ENCODE measurements around the gene CORO2B.

CORO2B gene

GRCh38 chr15:68572921-68573320, 5.9 kb upstream of the CORO2B start:
- DNase-seq, result no peak

- no peak for DNase-seq
Measured at GRCh38 chr15:68574046-68574445, 4.7 kb upstream of the CORO2B start.

- no peak for DNase-seq
Measured at GRCh38 chr15:68574629-68575028, 4.2 kb upstream of the CORO2B start.

GRCh38 chr15:68576235-68576892, 2.4 kb upstream of the CORO2B start:
- DNase-seq, result no peak

- peak; percentile 85 for DNase-seq
Measured at GRCh38 chr15:68578175-68578979, 416 bp upstream of the CORO2B start.

GRCh38 chr15:68580026-68580882, 1.5 kb downstream of the CORO2B start:
- no peak for DNase-seq

GRCh38 chr15:68580883-68581155, 2.0 kb downstream of the CORO2B start:
- DNase-seq, result no peak

GRCh38 chr15:68581725-68582124, 2.9 kb downstream of the CORO2B start:
- DNase-seq, result no peak

GRCh38 chr15:68582236-68582635, 3.4 kb downstream of the CORO2B start:
- DNase-seq, result no peak

GRCh38 chr15:68582864-68583263, 4.1 kb downstream of the CORO2B start:
- no peak for DNase-seq

- no peak for DNase-seq
Measured at GRCh38 chr15:68583321-68583720, 4.5 kb downstream of the CORO2B start.

- no peak for DNase-seq
Measured at GRCh38 chr15:68583936-68584755, 5.4 kb downstream of the CORO2B start.

- DNase-seq, result no peak
Measured at GRCh38 chr15:68584756-68585573, 6.2 kb downstream of the CORO2B start.

GRCh38 chr15:68585574-68586273, 6.9 kb downstream of the CORO2B start:
- no peak for DNase-seq

- DNase-seq, result no peak
Measured at GRCh38 chr15:68586274-68586961, 7.6 kb downstream of the CORO2B start.

GRCh38 chr15:68587769-68588385, 9.1 kb downstream of the CORO2B start:
- DNase-seq, result no peak

GRCh38 chr15:68589053-68589452, 10.3 kb downstream of the CORO2B start:
- DNase-seq, result no peak

- no peak for DNase-seq
Measured at GRCh38 chr15:68589783-68590710, 11.3 kb downstream of the CORO2B start.
